Prostate gland (tissue), 2 donors: ENCODE results near the gene STX19. TPM values are rescaled to one million over a fixed set of nuclear protein-coding genes. Genes with fewer than 3 reads are reported as not detected.

Experiments used
- DNase-seq: peaks from one replicate; pipeline ENCODE4 v3.0.0-alpha.2; 2019; ENCODE audit warnings: low spot score
- H3K27ac ChIP-seq, 2 donors: fragments of 200-600 bp; sonication (generic); 2 replicates each; pipeline ENCODE4 v1.5.1; 2017 to 2019
- H3K27me3 ChIP-seq: fragments of 200-600 bp; sonication (generic); replicated peaks from 2 replicates; pipeline ENCODE4 v1.5.1; 2019; ENCODE audit not compliant: insufficient read depth
- H3K36me3 ChIP-seq, 2 donors: fragments of 200-600 bp; sonication (generic); 1 replicate in 1 of 2; 2 replicates in 1 of 2; pipeline versions ENCODE4 v1.5.1 to v1.8.1; 2017 to 2019
- H3K4me1 ChIP-seq: fragments of 200-600 bp; sonication (generic); replicated peaks from 2 replicates; pipeline ENCODE4 v1.5.1; 2019
- H3K4me3 ChIP-seq, 2 donors: fragments of 200-600 bp; sonication (generic); 2 replicates each; pipeline ENCODE4 v1.5.1; 2017 to 2019
- H3K9me3 ChIP-seq: fragments of 200-600 bp; sonication (generic); 2 replicates; pipeline ENCODE4 v1.5.1; 2017
- POLR2A ChIP-seq: fragments of 450-650 bp; IDR thresholded peaks from one replicate; pipeline ENCODE4 v1.6.1; 2016; ENCODE audit warnings: antibody characterized with exemption, mild to moderate bottlenecking
- POLR2AphosphoS5 ChIP-seq: sonication (generic); formaldehyde crosslinking; IDR thresholded peaks from one replicate; pipeline ENCODE4 v1.6.1; 2017; ENCODE audit warnings: antibody characterized with exemption
- WGBS: methylation state at CpG from one replicate; pipeline ENCODE4 v1.1.5; 2018; 5-methylcytosine and 5-hydroxymethylcytosine counted together
- intact Hi-C: fragments of 100-400 bp; cut with DNase I; formaldehyde crosslinking; loops from one replicate; pipeline ENCODE4 v1.14.2; 2022
- total RNA-seq, 2 donors: library from RNA; depleted of rRNA; stranded (reverse); fragments of >200 nt; gene quantifications; one replicate each; pipeline ENCODE4 v1.1.0, GENCODE V29; 2016
- TF ChIP-seq, protein P1 (sequence below), 4 experiments: fragments of 200-600 bp in 2 of 4; fragments of 450-650 bp in 2 of 4; sonication (generic) in 2 of 4; IDR thresholded peaks; 1 replicate in 3 of 4; 2 replicates in 1 of 4; pipeline ENCODE4 v1.5.1; 2016 to 2019; ENCODE audit warnings: antibody characterized with exemption in 4 of 4, mild to moderate bottlenecking in 2 of 4, moderate library complexity in 2 of 4

STX19 gene
- total RNA-seq, 2 donors from 2014 or later = 3.6 TPM; not detected in 1

DNA sequence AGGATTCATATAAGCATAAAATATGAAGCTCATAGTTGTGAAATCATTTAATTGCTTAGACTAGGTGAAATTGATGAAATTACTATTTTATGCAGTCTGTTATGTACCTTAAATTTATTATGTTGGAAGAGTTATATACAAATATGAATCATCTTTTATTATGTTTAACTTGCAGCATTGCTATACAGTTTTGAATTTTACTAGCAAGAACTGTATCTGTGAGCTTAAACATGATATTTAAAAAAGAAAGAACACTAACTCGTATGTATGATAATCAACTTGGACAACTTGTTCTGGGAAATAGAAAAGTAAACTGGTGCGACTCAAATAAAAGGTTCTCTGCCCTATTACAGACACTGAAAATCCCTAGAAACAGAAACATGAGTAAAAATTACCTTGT, 1.8 kb downstream of the STX19 start:
- H3K36me3 ChIP-seq = no peaks in the 10 kb centered on the region
- intact Hi-C loops = no loop called here
- 24% methylated on average over 2 of the region's 2 CpGs for WGBS
- TF ChIP-seq POLR2AphosphoS5 (peak; percentile 28), POLR2A (no peak)
- TF ChIP-seq, protein P1, sequence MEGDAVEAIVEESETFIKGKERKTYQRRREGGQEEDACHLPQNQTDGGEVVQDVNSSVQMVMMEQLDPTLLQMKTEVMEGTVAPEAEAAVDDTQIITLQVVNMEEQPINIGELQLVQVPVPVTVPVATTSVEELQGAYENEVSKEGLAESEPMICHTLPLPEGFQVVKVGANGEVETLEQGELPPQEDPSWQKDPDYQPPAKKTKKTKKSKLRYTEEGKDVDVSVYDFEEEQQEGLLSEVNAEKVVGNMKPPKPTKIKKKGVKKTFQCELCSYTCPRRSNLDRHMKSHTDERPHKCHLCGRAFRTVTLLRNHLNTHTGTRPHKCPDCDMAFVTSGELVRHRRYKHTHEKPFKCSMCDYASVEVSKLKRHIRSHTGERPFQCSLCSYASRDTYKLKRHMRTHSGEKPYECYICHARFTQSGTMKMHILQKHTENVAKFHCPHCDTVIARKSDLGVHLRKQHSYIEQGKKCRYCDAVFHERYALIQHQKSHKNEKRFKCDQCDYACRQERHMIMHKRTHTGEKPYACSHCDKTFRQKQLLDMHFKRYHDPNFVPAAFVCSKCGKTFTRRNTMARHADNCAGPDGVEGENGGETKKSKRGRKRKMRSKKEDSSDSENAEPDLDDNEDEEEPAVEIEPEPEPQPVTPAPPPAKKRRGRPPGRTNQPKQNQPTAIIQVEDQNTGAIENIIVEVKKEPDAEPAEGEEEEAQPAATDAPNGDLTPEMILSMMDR (IDR thresholded peaks at IDR 0.05) = no peak
- H3K27ac ChIP-seq = peak overlapping the region in 1 of 2 donors; percentile 49
- no peaks in the 10 kb centered on the region for H3K4me1 ChIP-seq
- H3K9me3 ChIP-seq = no peaks in the 10 kb centered on the region
- peak overlapping the region in 1 of 2 donors; percentile 12 for H3K4me3 ChIP-seq
- H3K27me3 ChIP-seq = no peaks in the 10 kb centered on the region
- DNase-seq = no peak

DNA sequence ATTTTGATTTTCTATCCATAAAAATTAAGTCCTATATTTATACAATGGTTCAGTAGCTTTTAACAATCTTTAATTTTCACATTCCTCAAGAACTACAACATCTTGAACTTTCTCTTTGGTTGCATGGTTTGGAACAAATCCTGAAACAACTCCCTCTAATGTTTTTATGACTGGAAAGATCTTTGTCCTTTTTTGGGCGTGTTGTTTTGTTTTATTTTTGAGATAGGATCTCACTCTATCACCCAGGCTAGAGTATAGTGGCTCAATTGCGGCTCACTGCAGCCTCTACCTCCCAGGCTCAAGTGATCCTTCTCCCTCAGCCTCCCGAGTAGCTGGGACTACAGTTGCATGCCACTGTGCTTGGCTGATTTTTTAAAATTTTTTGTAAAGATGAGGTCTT, 4.0 kb downstream of the STX19 start:
- intact Hi-C loops = no loop called here
- H3K36me3 ChIP-seq = no peaks in the 10 kb centered on the region
- H3K27ac ChIP-seq = no peak overlapping the region
- no peaks in the 10 kb centered on the region for H3K9me3 ChIP-seq
- H3K4me1 ChIP-seq = no peaks in the 10 kb centered on the region
- no peak for DNase-seq
- H3K4me3 ChIP-seq = no peak overlapping the region
- no peak for TF ChIP-seq POLR2A
- no peaks in the 10 kb centered on the region for H3K27me3 ChIP-seq
- 63% methylated on average over 3 of the region's 3 CpGs for WGBS

DNA sequence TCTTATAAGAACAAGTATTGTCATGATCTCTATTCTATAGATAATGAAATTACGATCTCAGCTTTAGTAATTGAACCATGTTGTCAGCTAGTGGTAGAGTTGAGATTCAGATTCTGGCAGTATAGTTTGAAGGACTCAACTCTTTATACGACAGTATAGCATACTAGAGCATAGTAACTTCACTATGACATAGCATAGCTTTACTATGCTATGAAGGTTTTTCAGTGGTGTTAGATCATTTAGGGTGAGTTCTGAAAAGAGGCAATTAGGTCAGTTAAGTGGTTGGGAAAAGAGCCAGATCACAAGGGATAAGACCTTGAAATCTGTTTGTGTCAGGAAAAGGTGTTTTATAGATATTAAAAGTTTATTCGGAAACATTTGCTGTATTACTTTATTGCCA, 8.1 kb downstream of the STX19 start:
- Histone ChIP-seq H3K4me1 (no peaks in the 10 kb centered on the region), H3K27me3 (no peaks in the 10 kb centered on the region), H3K36me3 (no peaks in the 10 kb centered on the region), H3K4me3 (no peak overlapping the region), H3K9me3 (no peaks in the 10 kb centered on the region), H3K27ac (no peak overlapping the region)
- intact Hi-C loops = no loop called here
- WGBS = 94% methylated on average over 3 of the region's 3 CpGs
- TF ChIP-seq, protein P1 (IDR thresholded peaks at IDR 0.05) = no peak
- TF ChIP-seq POLR2AphosphoS5 (no peak), POLR2A (no peak)
- DNase-seq = no peak

DNA sequence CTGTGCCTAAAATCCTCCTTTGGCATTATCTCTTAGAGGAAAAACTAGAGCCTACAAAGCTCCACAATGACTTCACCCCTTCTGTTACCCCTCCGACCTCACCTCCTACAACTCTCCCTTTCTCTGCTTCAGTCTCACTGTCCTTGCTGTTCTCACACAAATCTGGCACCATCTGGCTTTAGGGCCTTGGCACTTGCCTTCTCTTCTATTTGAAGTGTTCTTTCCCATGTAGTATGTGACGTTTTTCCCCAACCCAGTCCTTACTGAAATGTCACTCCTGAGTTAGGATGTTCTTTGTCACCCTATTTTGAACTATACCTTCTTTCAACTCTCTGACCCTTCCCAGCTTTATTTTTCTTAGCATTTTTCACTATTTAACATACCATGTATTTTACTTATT, 8.7 kb downstream of the STX19 start:
- intact Hi-C loops = no loop called here
- TF ChIP-seq, protein P1 (IDR thresholded peaks at IDR 0.05) = no peak
- TF ChIP-seq POLR2A = no peak
- no peak for DNase-seq
- H3K27ac ChIP-seq = no peak overlapping the region
- no peaks in the 10 kb centered on the region for H3K36me3 ChIP-seq
- H3K4me1 ChIP-seq = no peaks in the 10 kb centered on the region
- no peaks in the 10 kb centered on the region for H3K9me3 ChIP-seq
- no peaks in the 10 kb centered on the region for H3K27me3 ChIP-seq
- H3K4me3 ChIP-seq = no peak overlapping the region
- 80% methylated on average over 2 of the region's 2 CpGs for WGBS

DNA sequence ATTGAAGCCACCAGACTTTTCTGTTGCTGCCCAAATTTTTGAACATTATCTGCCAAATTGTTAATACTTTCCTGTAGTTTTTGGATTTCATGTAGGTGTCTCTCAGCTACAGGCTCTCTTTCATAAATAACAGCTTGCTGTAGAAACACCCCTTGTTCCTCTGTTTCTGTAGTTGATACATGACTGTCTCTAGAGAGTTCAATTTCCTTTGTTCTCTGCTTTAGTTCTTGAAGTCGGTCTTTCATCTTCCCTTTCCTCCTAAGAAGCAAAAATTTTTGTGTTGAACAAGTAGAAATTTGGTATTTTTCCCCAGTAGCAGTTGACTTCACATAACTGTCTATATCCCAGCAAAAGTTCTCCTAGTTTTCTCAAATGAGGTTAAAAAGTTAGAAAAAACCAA, 13.4 kb downstream of the STX19 start:
- TF ChIP-seq POLR2AphosphoS5 (no peak), POLR2A (no peak)
- TF ChIP-seq, protein P1 (IDR thresholded peaks at IDR 0.05) = no peak
- WGBS = 91% methylated on average over 1 of the region's 1 CpG
- no peak for DNase-seq
- Histone ChIP-seq H3K27me3 (no peaks in the 10 kb centered on the region), H3K4me1 (no peaks in the 10 kb centered on the region), H3K9me3 (no peaks in the 10 kb centered on the region), H3K4me3 (no peak overlapping the region), H3K36me3 (no peaks in the 10 kb centered on the region), H3K27ac (no peak overlapping the region)
- intact Hi-C loops = no loop called here

DNA sequence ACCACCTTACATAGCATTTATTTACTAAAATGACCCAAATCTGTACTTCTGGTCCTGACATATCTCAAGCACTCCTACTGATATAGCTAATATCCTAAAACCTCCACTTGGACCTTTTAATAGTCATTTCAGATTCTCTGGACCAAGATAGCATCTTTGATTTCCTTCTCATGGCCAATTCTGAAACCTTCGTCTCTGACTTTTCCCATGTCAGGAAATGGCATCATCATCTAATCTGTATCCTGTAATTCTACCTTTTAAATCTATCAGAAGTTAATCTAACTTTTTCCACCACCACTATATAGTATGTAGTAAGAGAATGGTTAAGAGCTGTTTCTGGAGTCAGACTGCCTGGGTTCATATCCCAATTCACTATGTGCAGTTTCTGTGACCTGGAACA, 16.2 kb downstream of the STX19 start:
- Histone ChIP-seq H3K4me1 (no peaks in the 10 kb centered on the region), H3K4me3 (no peak overlapping the region), H3K36me3 (no peaks in the 10 kb centered on the region), H3K27ac (no peak overlapping the region), H3K9me3 (no peaks in the 10 kb centered on the region), H3K27me3 (no peaks in the 10 kb centered on the region)
- 87% methylated on average over 1 of the region's 1 CpG for WGBS
- no peak for TF ChIP-seq POLR2AphosphoS5
- TF ChIP-seq POLR2A = no peak
- TF ChIP-seq, protein P1 (IDR thresholded peaks at IDR 0.05) = no peak
- DNase-seq = no peak
- intact Hi-C loops = no loop called here
